GM12878 (cell line): Measurements from ENCODE around the gene FKBP7. TPM values are rescaled to one million over a fixed set of nuclear protein-coding genes. Genes with fewer than 3 reads are reported as not detected.

Experiments
- ATAC-seq: fragments of 200-7000 bp; cut with Tn5 transposase; 3 replicates; pipeline ENCODE4 v1.9.1; 2020; ENCODE audit warnings: mild to moderate bottlenecking, moderate library complexity
- BruUV-seq: library from RNA; stranded (reverse); fragments of 400-500 nt; replicated peaks from 2 replicates; lab custom pipeline; 2021; lab: Mats Ljungman, UMichigan
- CTCF ChIA-PET: fragments of 300-600 bp; sonication (Branson Sonifier 250); formaldehyde crosslinking; extraction: SDS; loops from one replicate; lab custom pipeline; 2021; ENCODE audit warnings: inconsistent platforms; lab: Yijun Ruan, JAX
- POLR2A ChIA-PET: fragments of 350-600 bp; formaldehyde crosslinking; extraction: SDS; loops from one replicate; lab custom pipeline; 2021; ENCODE audit warnings: inconsistent platforms; lab: Charles Lee
- RAD21 ChIA-PET: fragments of 300-600 bp; sonication (Branson Sonifier 250); formaldehyde crosslinking; loops from one replicate; lab custom pipeline; 2023; ENCODE audit warnings: antibody characterized with exemption; ENCODE audit not compliant: unreplicated experiment; lab: Charles Lee
- SMC1A ChIA-PET: fragments of 300-600 bp; sonication (Branson Sonifier 250); formaldehyde crosslinking; loops from one replicate; lab custom pipeline; 2023; ENCODE audit not compliant: unreplicated experiment, uncharacterized antibody; lab: Charles Lee
- DNase-seq: peaks from one replicate; pipeline ENCODE4 v3.0.0-alpha.2; 2011; ENCODE audit warnings: low read depth, low spot score
- FAIRE-seq: peaks from 3 replicates; lab custom pipeline; 2011; peaks lifted over from hg19 to GRCh38; lab: Jason Lieb, UNC
- H2AFZ ChIP-seq: 2 replicates; pipeline ENCODE4 v1.6.0; 2011; ENCODE audit warnings: low read depth, low read length, control low read depth; ENCODE audit not compliant: control insufficient read depth
- H3K27ac ChIP-seq: 2 replicates; pipeline ENCODE4 v1.5.1; 2011; ENCODE audit warnings: control low read depth; ENCODE audit not compliant: control insufficient read depth, insufficient read depth
- H3K27me3 ChIP-seq, 2 experiments: replicated peaks in 1 of 2; 2 replicates each; pipeline versions ENCODE4 v1.6.0 to v1.6.1; 2011; ENCODE audit warnings: low read length in 1 of 2; ENCODE audit not compliant: control insufficient read depth in 2 of 2, insufficient read depth in 2 of 2
- H3K36me3 ChIP-seq, 2 experiments: 2 replicates each; pipeline ENCODE4 v1.5.1; 2011; ENCODE audit warnings: low read length in 1 of 2; ENCODE audit not compliant: control insufficient read depth in 2 of 2, insufficient read depth in 2 of 2
- H3K4me1 ChIP-seq: 2 replicates; pipeline ENCODE4 v1.6.1; 2011; ENCODE audit warnings: mild to moderate bottlenecking, low read length, moderate library complexity, mixed read lengths; ENCODE audit not compliant: control insufficient read depth, insufficient read depth
- H3K4me2 ChIP-seq: 2 replicates; pipeline ENCODE4 v1.6.0; 2011; ENCODE audit warnings: control low read depth; ENCODE audit not compliant: control insufficient read depth, insufficient read depth
- H3K4me3 ChIP-seq: fragments of 200-600 bp; sonication (generic); 2 replicates; pipeline ENCODE4 v1.5.1; 2016
- H3K79me2 ChIP-seq: 2 replicates; pipeline ENCODE4 v1.6.0; 2011; ENCODE audit warnings: low read length; ENCODE audit not compliant: control insufficient read depth, insufficient read depth
- H3K9ac ChIP-seq: 2 replicates; pipeline ENCODE4 v1.8.0; 2011; ENCODE audit warnings: low read length, control low read depth, mixed read lengths; ENCODE audit not compliant: control insufficient read depth, insufficient read depth
- H3K9me3 ChIP-seq: replicated peaks from 3 replicates; pipeline ENCODE4 v1.5.1; 2011; ENCODE audit warnings: mild to moderate bottlenecking, low read length; ENCODE audit not compliant: control insufficient read depth, insufficient read depth
- H4K20me1 ChIP-seq: 2 replicates; pipeline ENCODE4 v1.6.0; 2011; ENCODE audit not compliant: control insufficient read depth, insufficient read depth
- CTCF ChIP-seq, 3 experiments: IDR thresholded peaks in 2 of 3; conservative IDR thresholded peaks in 1 of 3; 2 replicates each; pipeline ENCODE4 v1.5.1; 2011; ENCODE audit warnings: low read depth in 3 of 3, low read length in 3 of 3, mild to moderate bottlenecking in 3 of 3, control low read depth in 2 of 3, moderate library complexity in 2 of 3, inconsistent platforms in 1 of 3, mixed read lengths in 1 of 3; ENCODE audit not compliant: control insufficient read depth in 2 of 3, insufficient read depth in 1 of 3; ENCODE audit errors: extremely low read depth in 1 of 3
- MTA2 ChIP-seq: fragments of 450-650 bp; IDR thresholded peaks from 2 replicates; pipeline ENCODE4 v1.6.1; 2016; ENCODE audit warnings: low read depth, mild to moderate bottlenecking, moderate library complexity
- SIN3A ChIP-seq: IDR thresholded peaks from 2 replicates; pipeline ENCODE4 v1.6.1; 2012; ENCODE audit warnings: low read depth, low read length, improper control_type of control experiment
- WGBS: methylation state at CpG from one replicate; pipeline ENCODE4 v1.1.6; 2016; ENCODE audit warnings: low lambda C conversion rate; ENCODE audit not compliant: insufficient replicate concordance, insufficient coverage; ENCODE audit errors: missing lambda C conversion rate; 5-methylcytosine and 5-hydroxymethylcytosine counted together
- in situ Hi-C: fragments of 300-500 bp; cut with MboI; formaldehyde crosslinking; loops from 9 replicates; pipeline ENCODE4 v1.14.3; 2018; ENCODE audit warnings: mixed read lengths
- intact Hi-C: fragments of 100-400 bp; cut with micrococcal nuclease; formaldehyde crosslinking; loops from one replicate; pipeline ENCODE4 v1.14.2; 2022; ENCODE audit not compliant: unreplicated experiment
- polyA plus RNA-seq, 11 experiments: library from polyadenylated mRNA; depleted of rRNA in 4 of 11; unstranded in 6 of 11; stranded (reverse) in 5 of 11; fragments of >200 nt; fragmentation: Nextera tagmentation in 4 of 11; fragmentation: Illumina TruSeq in 1 of 11; extraction: Ambion mirVana in 4 of 11; extraction: Trizol in 1 of 11; gene quantifications; 1 replicate in 1 of 11; 2 replicates in 10 of 11; pipeline versions ENCODE4 v1.2.1 to v1.2.3, GENCODE V29; 2011 to 2016; ENCODE audit warnings: inconsistent platforms in 2 of 11, missing spikeins in 2 of 11, low read depth in 1 of 11
- total RNA-seq, 4 experiments: library from RNA; depleted of rRNA in 3 of 4; stranded (reverse); fragments of >200 nt in 3 of 4; fragmentation: Illumina TruSeq in 1 of 4; extraction: Trizol in 1 of 4; gene quantifications; 2 replicates each; pipeline versions ENCODE4 v1.2.1 to v1.2.3, GENCODE V29; 2013 to 2021

Gene FKBP7
- total and polyA plus RNA-seq, 10 of the 15 experiments (the other 5 are each of a cell fraction or from before 2014, with no cell fraction given) = 5.6 to 16.7 (median 12.5) TPM

GRCh38 chr2:178420463-178420999 is 57.9 kb downstream of the FKBP7 start:
- H3K27me3 ChIP-seq = no peaks in the 10 kb centered on the region
- intact Hi-C loops (no loop called here), in situ Hi-C loops (no loop called here)
- CTCF ChIA-PET = interaction anchor here (1.0 to 12.4 kb wide), 7 partner anchors 8 to 308 kb away, joined by 3 to 702 read pairs (median 13); partner anchors contain the start of gene RBM45
- H3K9me3 ChIP-seq = peaks cover 4% of the 10 kb centered on the region; the same call in 2 of the 3 replicates
- ATAC-seq = no peak
- SMC1A ChIA-PET = interaction anchor here (0.8 to 10.6 kb wide), 9 partner anchors 8 to 308 kb away, joined by 3 to 454 read pairs (median 10); partner anchors contain the start of gene RBM45
- no TSS peak for BruUV-seq
- no peak overlapping the region for H3K4me2 ChIP-seq
- no peaks in the 10 kb centered on the region for H4K20me1 ChIP-seq
- TF ChIP-seq MTA2 = no peak
- TF ChIP-seq CTCF (IDR thresholded peaks at IDR 0.05 in 2 of 3, conservative IDR thresholded peaks at IDR 0.05 in 1 of 3; ENCODE audit: control insufficient read depth in 2 of 3, extremely low read depth in 1 of 3, insufficient read depth in 1 of 3, low read depth in 3 of 3, low read length in 3 of 3) = no peak
- no peak for TF ChIP-seq SIN3A
- H2AFZ ChIP-seq = no peak overlapping the region
- peaks cover 6% of the 10 kb centered on the region; the same call in 1 of the 2 replicates for H3K4me1 ChIP-seq
- no peak overlapping the region for H3K4me3 ChIP-seq
- no peak overlapping the region for H3K9ac ChIP-seq
- no peak overlapping the region for H3K27ac ChIP-seq
- no peaks in the 10 kb centered on the region; a peak in 1 of 4 replicates for H3K36me3 ChIP-seq
- POLR2A ChIA-PET = interaction anchor here (3.1 kb wide), 1 partner anchor 29 kb away, joined by 21 read pairs; the partner anchor contains the start of genes PJVK and PRKRA
- no peak for DNase-seq
- FAIRE-seq = no peak
- WGBS = 0% methylated on average over 1 of the region's 1 CpG
- RAD21 ChIA-PET = interaction anchor here (1.2 to 8.3 kb wide), 7 partner anchors 17 to 307 kb away, joined by 3 to 162 read pairs (median 7); no protein-coding TSS in a partner anchor
- H3K79me2 ChIP-seq = peaks cover 16% of the 10 kb centered on the region
